ENCODE measurements around the gene LMO7. TPM values are rescaled to one million over a fixed set of nuclear protein-coding genes. Genes with fewer than 3 reads are reported as not detected.

LMO7 gene
- total RNA-seq, 1 experiment from 2014 or later = 20.4 TPM

DNA sequence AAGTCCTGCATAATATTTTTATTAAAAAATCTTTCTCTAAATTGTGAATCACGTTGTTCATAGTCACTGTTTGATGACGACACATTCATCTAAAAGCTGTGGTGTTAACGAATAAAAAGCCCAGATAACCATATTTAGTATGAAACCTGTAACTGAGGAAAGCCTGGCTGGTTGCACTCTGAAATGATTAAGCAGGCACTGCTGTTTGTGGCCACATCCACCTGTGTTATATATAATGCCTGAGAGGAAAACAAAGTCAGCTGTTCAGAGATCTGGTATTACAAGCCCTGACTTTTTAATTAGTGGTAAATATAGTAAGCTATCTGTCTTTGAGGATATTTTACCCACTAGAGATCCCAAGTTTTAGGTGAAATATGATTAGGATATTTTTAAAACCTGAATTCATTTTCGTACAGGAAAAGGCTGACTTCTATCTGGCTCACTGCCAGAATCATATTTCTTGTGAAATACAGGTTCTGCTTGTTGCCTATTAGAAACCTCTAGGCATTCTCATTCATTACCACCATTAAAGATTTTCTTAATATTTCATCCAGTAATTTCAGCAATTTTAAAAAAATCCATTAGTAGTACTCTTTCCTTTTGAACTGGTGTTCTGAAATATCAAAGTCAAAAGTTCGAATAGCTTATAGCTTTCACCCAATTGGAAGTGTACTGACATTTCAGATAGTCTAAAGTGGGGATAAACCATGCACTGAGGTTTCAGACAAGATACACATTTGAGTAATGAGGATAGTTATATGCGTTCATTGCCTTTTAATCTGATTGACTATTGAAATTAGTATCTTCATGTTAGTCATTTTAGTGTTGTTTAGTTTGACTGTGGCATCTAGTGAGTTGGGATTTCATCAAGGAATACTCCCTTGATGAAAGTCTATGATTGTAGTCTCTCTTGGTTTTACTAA is 79.7 kb downstream of the LMO7 start:
- H3K27ac ChIP-seq (ENCODE audit: insufficient read length, low read depth, low read length) = no peak overlapping the region
- H4K20me1 ChIP-seq (ENCODE audit: control insufficient read depth, insufficient read depth, insufficient read length) = no peaks in the 10 kb centered on the region
- H2AFZ ChIP-seq (ENCODE audit: low read length) = no peak overlapping the region
- no peak overlapping the region for H3K4me2 ChIP-seq (ENCODE audit: insufficient read depth, insufficient read length, low read length)
- WGBS (ENCODE audit: extremely low coverage, insufficient read length, low lambda C conversion rate) = no CpG with 5 or more reads among the region's 6 CpGs
- Mint-ChIP-seq H3K9me3 (no peaks in the 10 kb centered on the region; a peak in 1 of 5 replicates), H3K36me3 (ENCODE audit: insufficient read depth in 1 of 3, low read depth in 3 of 3) (peaks cover 0 to 5% (median 3%) of the 10 kb centered on the region in 3 experiments; a peak in 2 of 7 replicates), H3K27ac (no peak overlapping the region), H3K27me3 (ENCODE audit: low read depth) (no peaks in the 10 kb centered on the region), H3K4me3 (no peak overlapping the region), H3K4me1 (peaks cover 2 to 18% of the 10 kb centered on the region in 2 experiments; a peak in 3 of 4 replicates)
- no peak overlapping the region for H4K5ac ChIP-seq (ENCODE audit: insufficient read length, low read depth, low read length)
- no peak overlapping the region for H3K14ac ChIP-seq (ENCODE audit: insufficient read depth, low read length)
- H3K9ac ChIP-seq (ENCODE audit: extremely low read depth, insufficient read length, low read length) = no peak overlapping the region
- H4K91ac ChIP-seq (ENCODE audit: insufficient read length, low read depth, low read length) = no peak overlapping the region
- H3K18ac ChIP-seq (ENCODE audit: insufficient read length, low read depth, low read length) = no peak overlapping the region
- H4K8ac ChIP-seq (replicated peaks; ENCODE audit: insufficient read length, low read depth, low read length) = no peak overlapping the region
- no peak overlapping the region for H2BK5ac ChIP-seq (ENCODE audit: insufficient read length, low read length)
- H3K4me1 ChIP-seq (ENCODE audit: insufficient read depth, low read length) = no peaks in the 10 kb centered on the region
- no peak overlapping the region for H3K4ac ChIP-seq (ENCODE audit: low read depth, low read length)
- no peak overlapping the region for H2BK12ac ChIP-seq (ENCODE audit: insufficient read length, low read depth, low read length)
- no peaks in the 10 kb centered on the region for H3K79me2 ChIP-seq (ENCODE audit: insufficient read depth, low read length)
- DNase-seq = no peak
- H3K27me3 ChIP-seq (ENCODE audit: insufficient read depth, low read length) = no peaks in the 10 kb centered on the region
- no peak overlapping the region for H3T11ph ChIP-seq (ENCODE audit: low read length)
- H2BK120ac ChIP-seq (ENCODE audit: low read depth, low read length, poor library complexity, severe bottlenecking) = no peak overlapping the region
- H3K23me2 ChIP-seq (ENCODE audit: insufficient read length, low read depth, low read length, poor library complexity, severe bottlenecking) = no peaks in the 10 kb centered on the region
- no peaks in the 10 kb centered on the region for H3K9me3 ChIP-seq (ENCODE audit: control insufficient read depth, low read depth, low read length)
- no peak overlapping the region for H2BK20ac ChIP-seq (ENCODE audit: low read depth, low read length, poor library complexity, severe bottlenecking)
- H3K56ac ChIP-seq (ENCODE audit: insufficient read length, low read depth, low read length) = no peak overlapping the region
- no peak overlapping the region for H2AK5ac ChIP-seq (ENCODE audit: insufficient read length, low read length)
- H2BK15ac ChIP-seq (ENCODE audit: low read depth, low read length) = no peak overlapping the region
- no peak overlapping the region for H3K23ac ChIP-seq (ENCODE audit: insufficient read length, low read depth, low read length)
- H3K79me1 ChIP-seq (ENCODE audit: insufficient read depth, low read depth, low read length, poor library complexity, severe bottlenecking) = no peaks in the 10 kb centered on the region
- TF ChIP-seq, protein P1, sequence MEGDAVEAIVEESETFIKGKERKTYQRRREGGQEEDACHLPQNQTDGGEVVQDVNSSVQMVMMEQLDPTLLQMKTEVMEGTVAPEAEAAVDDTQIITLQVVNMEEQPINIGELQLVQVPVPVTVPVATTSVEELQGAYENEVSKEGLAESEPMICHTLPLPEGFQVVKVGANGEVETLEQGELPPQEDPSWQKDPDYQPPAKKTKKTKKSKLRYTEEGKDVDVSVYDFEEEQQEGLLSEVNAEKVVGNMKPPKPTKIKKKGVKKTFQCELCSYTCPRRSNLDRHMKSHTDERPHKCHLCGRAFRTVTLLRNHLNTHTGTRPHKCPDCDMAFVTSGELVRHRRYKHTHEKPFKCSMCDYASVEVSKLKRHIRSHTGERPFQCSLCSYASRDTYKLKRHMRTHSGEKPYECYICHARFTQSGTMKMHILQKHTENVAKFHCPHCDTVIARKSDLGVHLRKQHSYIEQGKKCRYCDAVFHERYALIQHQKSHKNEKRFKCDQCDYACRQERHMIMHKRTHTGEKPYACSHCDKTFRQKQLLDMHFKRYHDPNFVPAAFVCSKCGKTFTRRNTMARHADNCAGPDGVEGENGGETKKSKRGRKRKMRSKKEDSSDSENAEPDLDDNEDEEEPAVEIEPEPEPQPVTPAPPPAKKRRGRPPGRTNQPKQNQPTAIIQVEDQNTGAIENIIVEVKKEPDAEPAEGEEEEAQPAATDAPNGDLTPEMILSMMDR (conservative IDR thresholded peaks at IDR 0.05) = no peak
